ENCODE data around the gene NR1I3. TPM values are rescaled to one million over a fixed set of nuclear protein-coding genes. Genes with fewer than 3 reads are reported as not detected.
A peak's percentile ranks its signal among the peaks of the same experiment; 100 is the strongest.

The NR1I3 gene
- polyA plus RNA-seq, 2 of the 4 experiments (the other 2 are of a cell fraction), result not detected

DNA sequence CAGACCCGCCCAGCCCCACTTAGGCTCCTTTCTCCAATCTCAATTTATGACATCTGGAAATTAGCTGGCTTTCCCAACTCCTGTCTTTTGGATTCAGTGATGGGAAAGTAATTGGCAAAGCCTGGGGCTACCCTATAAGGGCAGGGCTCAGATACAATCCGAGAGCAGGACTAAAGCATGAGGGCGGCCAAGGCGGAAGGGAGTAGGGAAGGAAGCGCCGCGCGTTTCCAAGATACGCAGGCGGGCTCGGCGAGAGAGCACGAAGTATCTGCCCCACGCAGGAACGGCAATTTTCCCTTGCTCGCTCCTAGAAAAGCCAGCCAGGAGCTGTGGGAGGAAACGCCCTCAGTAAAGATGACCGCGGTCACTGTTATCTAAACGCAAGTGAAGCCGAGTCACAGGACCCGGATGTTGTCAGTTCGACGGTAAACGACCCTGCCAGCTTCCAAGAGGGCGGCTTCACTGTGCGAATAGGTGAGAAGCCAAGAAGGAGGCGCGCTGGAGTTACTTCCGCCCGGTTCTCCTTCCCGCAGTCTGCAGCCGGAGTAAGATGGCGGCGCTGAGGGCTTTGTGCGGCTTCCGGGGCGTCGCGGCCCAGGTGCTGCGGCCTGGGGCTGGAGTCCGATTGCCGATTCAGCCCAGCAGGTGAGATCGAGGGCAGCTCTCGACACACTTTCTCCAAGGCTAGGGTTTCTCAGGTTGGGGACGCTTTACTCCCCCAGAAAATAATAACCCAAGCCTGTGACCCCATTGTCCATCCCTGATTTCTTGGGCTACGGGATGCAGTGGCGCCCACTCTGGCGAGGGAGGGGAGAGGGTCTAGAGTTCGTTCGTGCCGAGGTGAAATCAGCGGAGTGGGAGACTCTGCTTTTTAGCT is 35.9 kb downstream of the NR1I3 start, which contains the start of gene NDUFS2 (continued):
- TF ChIP-seq SMC3 (IDR thresholded peaks at IDR 0.05) (no peak), RAD21 (conservative IDR thresholded peaks at IDR 0.05 in 1 of 2, IDR thresholded peaks at IDR 0.05 in 1 of 2) (no peak), BCL3 (IDR thresholded peaks at IDR 0.05) (peak; percentile 52; the same call in 1 of the 3 replicates), E2F6 (IDR thresholded peaks at IDR 0.05; ENCODE audit: borderline replicate concordance, low read depth) (peak; percentile 44; the same call in 1 of the 2 replicates), JUN (IDR thresholded peaks at IDR 0.05) (peak; percentile 60 to 89; a peak in 4 of 5 replicates), HMGXB4 (CRISPR knock-in tag; IDR thresholded peaks at IDR 0.05; ENCODE audit: borderline replicate concordance) (peak; percentile 33; the same call in 1 of the 2 replicates), PHF8 (IDR thresholded peaks at IDR 0.05; ENCODE audit: borderline replicate concordance, low read depth) (peak; percentile 84; the same call in 1 of the 2 replicates)
- TF ChIP-seq, protein P1, sequence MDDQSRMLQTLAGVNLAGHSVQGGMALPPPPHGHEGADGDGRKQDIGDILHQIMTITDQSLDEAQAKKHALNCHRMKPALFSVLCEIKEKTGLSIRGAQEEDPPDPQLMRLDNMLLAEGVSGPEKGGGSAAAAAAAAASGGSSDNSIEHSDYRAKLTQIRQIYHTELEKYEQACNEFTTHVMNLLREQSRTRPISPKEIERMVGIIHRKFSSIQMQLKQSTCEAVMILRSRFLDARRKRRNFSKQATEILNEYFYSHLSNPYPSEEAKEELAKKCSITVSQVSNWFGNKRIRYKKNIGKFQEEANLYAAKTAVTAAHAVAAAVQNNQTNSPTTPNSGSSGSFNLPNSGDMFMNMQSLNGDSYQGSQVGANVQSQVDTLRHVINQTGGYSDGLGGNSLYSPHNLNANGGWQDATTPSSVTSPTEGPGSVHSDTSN (IDR thresholded peaks at IDR 0.05), result 0 out of 2 replicates have a peak, but pooled peaks have one; percentile 20

DNA sequence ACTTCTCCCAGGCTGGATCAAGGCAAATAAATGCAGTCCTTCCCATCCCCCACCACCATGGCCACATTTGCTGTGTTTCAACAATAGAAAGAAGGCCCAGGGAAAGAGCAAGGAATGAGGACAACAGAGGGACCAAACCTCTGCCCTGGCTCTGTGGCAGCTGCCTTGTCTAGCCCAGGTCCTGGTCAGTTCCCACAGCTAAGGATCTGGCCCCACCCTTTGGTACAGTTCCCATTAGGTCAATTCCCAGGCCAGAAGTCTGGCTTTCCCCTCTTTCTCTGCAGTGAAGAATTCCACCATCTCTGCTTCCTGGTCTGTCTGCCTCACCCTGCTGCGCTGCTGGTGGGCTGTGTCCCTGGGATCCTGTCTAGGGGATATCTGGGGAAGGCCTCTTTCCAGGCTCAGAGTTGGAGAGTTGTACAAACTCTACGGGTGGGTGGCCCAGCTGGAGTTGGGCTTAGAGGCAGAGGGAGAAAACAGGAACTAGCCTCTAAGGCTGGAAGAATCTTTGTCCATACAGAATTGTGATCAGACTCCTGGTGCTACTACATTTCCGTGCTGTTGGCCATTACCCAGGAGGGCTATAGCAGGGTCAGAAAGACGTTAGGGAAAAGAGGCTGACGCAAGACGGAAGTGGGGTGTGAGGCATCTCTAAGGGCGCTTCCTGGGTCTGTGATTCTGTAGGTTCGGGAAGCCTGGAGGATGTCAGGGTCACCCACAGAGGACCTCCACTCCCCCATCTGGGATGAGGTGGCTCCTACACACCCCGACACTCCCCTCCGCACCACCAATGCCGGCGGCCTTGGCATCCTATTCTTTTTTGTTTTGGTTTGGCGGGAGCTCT is 36.8 kb downstream of the NR1I3 start:
- no peak for FAIRE-seq
- peak overlapping the region; percentile 36 for H3K4me3 ChIP-seq
- H3K9me3 ChIP-seq, result no peaks in the 10 kb centered on the region
- whole genome bisulfite sequencing (ENCODE audit: missing lambda C conversion rate), result 95% methylated on average over 13 of the region's 13 CpGs
- ChIA-PET CTCF (interaction anchor here (1.1 to 18.8 kb wide), 8 partner anchors 9 to 182 kb away, joined by 3 to 319 read pairs (median 6); partner anchors contain the start of genes APOA2, FCER1G, PPOX and TOMM40L), POLR2A (interaction anchor here (0.5 to 1.8 kb wide), 15 partner anchors 7 to 188 kb away, joined by 3 to 23 read pairs (median 5); partner anchors contain the start of genes PPOX, SDHC, TOMM40L and UFC1)
- H3K4me2 ChIP-seq, result peak overlapping the region; percentile 70
- no peak for DNase-seq (ENCODE audit: low read depth in 1 of 2, low spot score in 1 of 2)
- H3K4me1 ChIP-seq, result peaks cover 29% of the 10 kb centered on the region
- peak overlapping the region; percentile 76 to 93 for H3K27ac ChIP-seq
- no peak for ATAC-seq
- TF ChIP-seq MAFK (IDR thresholded peaks at IDR 0.05; ENCODE audit: partially characterized antibody) (no peak), CHD4 (IDR thresholded peaks at IDR 0.05; ENCODE audit: borderline replicate concordance) (no peak), GATA3 (IDR thresholded peaks at IDR 0.05; ENCODE audit: borderline replicate concordance) (no peak), RCOR1 (IDR thresholded peaks at IDR 0.05; ENCODE audit: low read depth, low read length) (no peak), BHLHE40 (IDR thresholded peaks at IDR 0.05; ENCODE audit: low read depth, low read length) (no peak), ZSCAN20 (CRISPR knock-in tag; IDR thresholded peaks at IDR 0.05) (no peak), HMGXB4 (CRISPR knock-in tag; IDR thresholded peaks at IDR 0.05; ENCODE audit: borderline replicate concordance) (no peak), ZFP36 (IDR thresholded peaks at IDR 0.05; ENCODE audit: borderline replicate concordance, partially characterized antibody) (no peak)
